Fibroblast of pulmonary artery (primary cell): ENCODE measurements around the gene MAP7.

ENCODE experiments used
- DNase-seq: peaks from one replicate; pipeline ENCODE4 v3.0.0-alpha.2; 2010; ENCODE audit warnings: low read depth
- H3K4me3 ChIP-seq: replicated peaks from 2 replicates; pipeline ENCODE4 v1.5.1; 2011; ENCODE audit warnings: low read depth, mild to moderate bottlenecking, control low read depth, low read length, moderate library complexity
- TF ChIP-seq, protein P1 (sequence below): IDR thresholded peaks from 2 replicates; pipeline ENCODE4 v1.5.1; 2011; ENCODE audit warnings: mild to moderate bottlenecking, control low read depth, low read length, inconsistent platforms; ENCODE audit errors: missing control alignments

The MAP7 gene

DNA sequence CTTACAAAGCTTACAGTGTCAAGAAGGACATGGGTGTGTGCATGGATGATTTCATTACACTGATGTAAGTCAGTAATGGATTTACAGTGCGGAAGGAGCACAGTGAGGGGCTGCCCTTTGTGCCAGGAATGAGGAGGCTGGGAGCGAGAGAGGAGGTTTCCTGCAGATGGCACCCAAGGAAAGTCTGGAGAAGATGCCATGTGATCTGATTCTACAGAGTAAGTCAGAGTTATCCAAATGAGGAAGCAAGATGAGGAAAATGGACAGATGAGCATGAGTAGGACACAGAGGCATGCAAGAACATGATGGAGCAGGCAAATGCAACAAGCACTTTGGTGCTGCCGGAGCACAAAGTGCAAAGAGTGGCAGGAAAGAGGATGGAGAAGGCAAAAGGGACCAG lies 29.7 kb downstream of the MAP7 start:
- no peak for DNase-seq
- TF ChIP-seq, protein P1, sequence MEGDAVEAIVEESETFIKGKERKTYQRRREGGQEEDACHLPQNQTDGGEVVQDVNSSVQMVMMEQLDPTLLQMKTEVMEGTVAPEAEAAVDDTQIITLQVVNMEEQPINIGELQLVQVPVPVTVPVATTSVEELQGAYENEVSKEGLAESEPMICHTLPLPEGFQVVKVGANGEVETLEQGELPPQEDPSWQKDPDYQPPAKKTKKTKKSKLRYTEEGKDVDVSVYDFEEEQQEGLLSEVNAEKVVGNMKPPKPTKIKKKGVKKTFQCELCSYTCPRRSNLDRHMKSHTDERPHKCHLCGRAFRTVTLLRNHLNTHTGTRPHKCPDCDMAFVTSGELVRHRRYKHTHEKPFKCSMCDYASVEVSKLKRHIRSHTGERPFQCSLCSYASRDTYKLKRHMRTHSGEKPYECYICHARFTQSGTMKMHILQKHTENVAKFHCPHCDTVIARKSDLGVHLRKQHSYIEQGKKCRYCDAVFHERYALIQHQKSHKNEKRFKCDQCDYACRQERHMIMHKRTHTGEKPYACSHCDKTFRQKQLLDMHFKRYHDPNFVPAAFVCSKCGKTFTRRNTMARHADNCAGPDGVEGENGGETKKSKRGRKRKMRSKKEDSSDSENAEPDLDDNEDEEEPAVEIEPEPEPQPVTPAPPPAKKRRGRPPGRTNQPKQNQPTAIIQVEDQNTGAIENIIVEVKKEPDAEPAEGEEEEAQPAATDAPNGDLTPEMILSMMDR = no peak
- no peak overlapping the region for H3K4me3 ChIP-seq

DNA sequence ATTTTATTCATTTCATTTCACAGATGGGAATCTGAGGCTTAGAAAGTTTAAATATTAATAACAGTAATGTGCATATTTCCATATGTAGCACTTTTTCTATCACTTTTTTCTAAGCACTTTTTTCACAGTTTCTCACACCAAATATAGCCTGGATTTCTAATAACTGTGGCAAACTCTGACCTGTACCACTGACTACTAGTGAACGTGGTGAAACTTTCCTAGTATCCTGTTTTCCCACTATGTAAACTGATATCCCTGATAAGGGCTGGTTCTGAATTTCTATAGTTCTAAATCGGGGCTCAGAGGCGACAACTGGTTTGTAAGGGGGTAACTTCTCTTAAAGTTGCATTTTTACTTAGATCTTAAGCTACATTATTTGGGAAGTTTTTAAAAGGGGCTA lies 32.6 kb downstream of the MAP7 start:
- TF ChIP-seq, protein P1 = no peak
- no peak overlapping the region for H3K4me3 ChIP-seq
- no peak for DNase-seq

DNA sequence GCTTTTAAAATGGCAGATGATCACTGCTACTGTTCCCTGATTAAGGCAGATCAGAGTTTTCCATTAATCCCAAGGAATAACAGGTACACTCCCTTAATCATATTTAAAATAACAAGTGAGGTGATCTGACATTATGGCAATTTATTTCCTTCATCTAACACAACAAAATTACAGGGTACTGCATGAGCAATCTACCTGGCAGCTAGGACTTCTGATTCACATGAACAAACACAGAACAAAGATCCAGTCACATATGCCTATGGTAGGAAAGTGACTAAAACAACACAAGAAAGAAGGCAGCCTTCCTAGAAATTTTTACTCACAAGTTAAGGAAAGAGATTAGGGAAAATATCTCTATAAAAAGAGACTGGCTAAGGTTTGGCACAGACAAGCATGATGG lies 33.2 kb downstream of the MAP7 start:
- no peak overlapping the region for H3K4me3 ChIP-seq
- TF ChIP-seq, protein P1 = no peak
- DNase-seq = no peak

DNA sequence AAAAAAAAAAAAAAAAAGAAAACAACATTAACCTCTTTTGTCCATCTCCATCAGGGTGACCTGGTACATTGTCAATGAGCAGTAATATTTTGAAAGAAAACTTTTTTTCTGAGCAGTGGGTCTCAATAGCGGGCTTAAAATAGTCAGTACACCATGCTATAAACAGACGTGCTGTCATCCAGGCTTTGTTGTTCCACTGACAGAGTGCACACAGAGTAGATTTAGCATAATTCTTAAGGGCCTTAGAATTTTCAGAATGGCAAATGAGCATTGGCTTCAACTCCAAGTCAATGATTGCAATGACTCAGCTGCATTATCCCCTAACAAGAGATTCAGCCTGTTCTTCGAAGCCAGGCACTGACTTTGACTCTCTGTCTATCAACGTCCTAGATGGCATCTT lies 35.6 kb downstream of the MAP7 start:
- DNase-seq = no peak
- H3K4me3 ChIP-seq = no peak overlapping the region
- TF ChIP-seq, protein P1 = no peak

DNA sequence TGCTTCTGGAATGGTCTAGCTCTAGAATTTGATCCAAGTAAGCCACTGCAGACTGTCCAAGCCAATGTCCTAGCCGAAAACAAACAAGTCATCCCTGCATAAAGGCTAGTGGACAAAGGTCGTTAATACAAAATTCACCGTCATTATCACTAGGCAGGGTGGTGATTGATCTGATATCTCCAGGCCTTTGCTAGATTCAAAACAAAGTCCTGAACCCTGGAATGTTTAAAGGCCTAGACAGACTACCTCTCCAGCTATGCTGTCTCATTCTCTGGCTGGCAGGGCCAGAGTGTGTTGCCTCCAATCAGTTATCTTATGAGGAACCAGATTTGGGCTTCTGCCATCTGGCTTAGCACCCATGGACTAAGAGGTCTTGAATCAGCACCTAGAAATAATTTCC lies 38.3 kb downstream of the MAP7 start:
- H3K4me3 ChIP-seq = no peak overlapping the region
- no peak for DNase-seq
- TF ChIP-seq, protein P1 = no peak

DNA sequence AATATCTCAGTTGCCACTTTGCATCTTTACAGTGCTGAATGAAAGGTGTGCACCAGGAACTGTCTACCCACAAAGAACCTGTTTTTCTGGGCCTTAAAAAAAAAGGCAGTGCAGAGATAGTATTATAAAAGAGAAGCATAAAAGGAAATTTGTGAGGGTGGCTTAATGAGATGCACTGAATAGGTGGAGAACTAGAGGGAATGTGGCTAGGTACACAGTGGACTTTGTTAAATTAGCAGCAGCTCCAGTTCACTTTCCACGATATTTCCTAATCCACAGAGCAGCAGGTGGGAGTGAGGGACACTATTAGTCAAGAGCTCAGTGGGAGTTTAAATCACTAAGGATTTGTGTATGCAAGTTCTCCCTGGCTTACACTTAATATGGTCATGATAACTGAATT lies 38.8 kb downstream of the MAP7 start:
- no peak for DNase-seq
- TF ChIP-seq, protein P1 = no peak
- no peak overlapping the region for H3K4me3 ChIP-seq

DNA sequence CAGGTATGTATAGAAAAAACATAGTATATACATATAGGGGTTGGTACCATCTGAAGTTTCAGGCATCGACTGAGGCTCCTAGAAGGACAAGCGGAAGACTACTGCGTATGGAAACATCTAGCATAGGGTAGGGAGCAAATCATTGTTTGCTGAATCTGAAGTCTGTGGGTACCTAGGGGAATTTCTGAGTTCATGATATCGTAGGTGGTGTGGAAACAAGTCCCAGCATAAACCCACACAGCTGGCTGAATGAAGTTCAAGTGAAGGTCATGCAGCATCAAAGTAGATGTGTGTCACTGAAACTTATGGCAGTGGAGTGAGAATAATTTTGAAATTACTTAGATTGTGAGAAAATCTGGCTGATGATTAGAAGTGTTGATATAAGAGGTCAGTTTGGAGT lies 39.4 kb downstream of the MAP7 start:
- TF ChIP-seq, protein P1 = no peak
- H3K4me3 ChIP-seq = no peak overlapping the region
- no peak for DNase-seq
